GM21825 (cell line): ENCODE measurements around the gene RAPGEF2.

Experiments
- ATAC-seq: cut with Tn5 transposase; IDR thresholded peaks from one replicate; pipeline ENCODE4 v1.9.1; 2021; ENCODE audit warnings: mild to moderate bottlenecking, moderate library complexity; ENCODE audit not compliant: unreplicated experiment

RAPGEF2 gene

DNA sequence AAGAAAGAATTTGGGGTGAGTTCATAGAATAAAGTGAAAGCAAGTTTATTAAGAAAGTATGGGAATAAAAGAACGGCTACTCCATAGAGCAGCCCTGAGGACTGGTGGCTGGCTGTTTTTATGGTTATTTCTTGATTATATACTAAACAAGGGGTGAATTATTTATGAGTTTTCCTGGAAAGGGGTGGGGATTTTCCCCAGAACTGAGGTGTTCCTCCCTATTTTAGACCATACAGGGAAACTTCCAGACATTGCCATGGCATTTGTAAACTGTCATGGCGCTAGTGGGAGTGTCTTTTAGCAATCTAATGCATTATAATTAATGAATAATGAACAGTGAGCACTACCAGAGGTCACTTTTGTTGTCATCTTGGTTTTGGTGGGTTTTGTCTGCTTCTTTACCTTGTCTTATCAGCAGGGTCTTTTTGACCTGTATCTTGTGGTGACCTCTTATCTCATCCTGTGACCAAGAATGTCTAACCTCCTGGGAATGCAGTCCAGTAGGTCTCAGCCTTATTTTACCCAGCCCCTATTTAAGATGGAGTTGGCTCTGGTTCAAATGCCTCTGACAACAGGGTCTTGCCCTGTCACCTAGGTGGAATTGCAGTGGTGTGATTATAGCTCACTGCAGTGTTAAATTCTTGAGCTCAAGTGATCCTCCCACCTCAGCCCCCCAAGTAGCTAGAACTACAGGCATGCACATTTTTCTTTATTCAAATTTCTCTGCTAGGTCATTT lies 27.1 kb downstream of the RAPGEF2 start:
- no peak for ATAC-seq

- no peak for ATAC-seq
Measured at GRCh38 chr4:159131564-159131963, 28.7 kb downstream of the RAPGEF2 start.

GRCh38 chr4:159134429-159134828 lies 31.6 kb downstream of the RAPGEF2 start:
- ATAC-seq = no peak

DNA sequence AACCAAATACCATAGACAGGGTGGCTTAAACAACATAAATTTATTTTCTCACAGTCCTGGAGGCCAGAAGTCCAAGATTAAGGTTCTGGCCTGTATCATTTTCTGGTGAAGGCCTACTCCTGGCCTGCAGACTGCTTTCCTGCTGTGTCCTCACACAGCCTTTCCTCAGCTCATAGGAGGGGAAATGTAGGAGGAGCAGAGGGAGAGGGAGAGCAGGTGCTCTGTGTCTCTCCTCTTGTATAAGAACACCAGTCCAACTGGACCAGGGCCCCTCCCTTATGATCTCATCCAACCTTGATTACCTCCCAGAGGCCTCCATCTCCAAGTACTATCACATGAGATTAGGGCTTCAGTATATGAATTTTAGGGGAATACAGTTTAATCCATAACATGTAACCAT lies 34.3 kb downstream of the RAPGEF2 start:
- no peak for ATAC-seq

DNA sequence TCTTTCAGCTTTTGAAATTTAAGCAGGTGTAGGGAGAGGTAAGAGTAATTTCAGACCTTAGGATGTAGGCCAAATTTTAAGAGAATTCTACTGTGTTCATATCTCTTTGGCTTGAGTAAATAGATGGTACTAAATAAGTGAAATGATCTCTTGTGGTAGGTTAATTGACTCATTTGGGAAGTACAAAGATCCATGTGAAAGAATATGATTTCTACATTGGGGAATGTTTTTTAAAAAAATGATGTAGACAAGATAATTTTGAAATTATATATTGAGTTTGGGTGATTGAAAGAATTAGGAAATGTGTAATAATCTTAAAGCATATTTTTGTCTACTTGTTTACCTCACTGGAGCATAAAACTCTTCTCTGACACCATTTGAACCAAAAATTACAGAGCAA lies 35.6 kb downstream of the RAPGEF2 start:
- no peak for ATAC-seq

- no peak for ATAC-seq
Measured at GRCh38 chr4:159141193-159141592, 38.3 kb downstream of the RAPGEF2 start.

DNA sequence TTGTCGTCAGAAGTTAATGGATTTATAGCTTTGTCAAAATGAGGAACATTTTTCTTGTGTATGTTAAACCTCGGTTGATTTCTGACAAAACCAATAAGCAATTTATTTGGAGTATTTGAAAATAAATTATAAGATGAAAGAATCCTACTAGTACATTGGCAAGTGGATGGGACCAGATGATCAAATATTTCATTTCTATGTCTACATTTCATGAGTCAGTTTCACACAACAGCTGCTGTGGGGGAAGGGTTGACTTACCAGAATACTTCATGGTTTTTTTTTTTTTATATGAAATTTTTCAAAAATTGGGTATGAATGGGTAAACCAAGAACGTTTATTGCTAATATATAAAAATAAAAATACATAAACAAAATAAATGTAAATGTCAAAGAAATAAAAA lies 39.4 kb downstream of the RAPGEF2 start:
- ATAC-seq = no peak

GRCh38 chr4:159142681-159143384 lies 40.0 kb downstream of the RAPGEF2 start:
- ATAC-seq = no peak

- ATAC-seq = no peak
Measured at GRCh38 chr4:159143687-159144086, 40.8 kb downstream of the RAPGEF2 start.

GRCh38 chr4:159144112-159144694 lies 41.3 kb downstream of the RAPGEF2 start:
- ATAC-seq = no peak

DNA sequence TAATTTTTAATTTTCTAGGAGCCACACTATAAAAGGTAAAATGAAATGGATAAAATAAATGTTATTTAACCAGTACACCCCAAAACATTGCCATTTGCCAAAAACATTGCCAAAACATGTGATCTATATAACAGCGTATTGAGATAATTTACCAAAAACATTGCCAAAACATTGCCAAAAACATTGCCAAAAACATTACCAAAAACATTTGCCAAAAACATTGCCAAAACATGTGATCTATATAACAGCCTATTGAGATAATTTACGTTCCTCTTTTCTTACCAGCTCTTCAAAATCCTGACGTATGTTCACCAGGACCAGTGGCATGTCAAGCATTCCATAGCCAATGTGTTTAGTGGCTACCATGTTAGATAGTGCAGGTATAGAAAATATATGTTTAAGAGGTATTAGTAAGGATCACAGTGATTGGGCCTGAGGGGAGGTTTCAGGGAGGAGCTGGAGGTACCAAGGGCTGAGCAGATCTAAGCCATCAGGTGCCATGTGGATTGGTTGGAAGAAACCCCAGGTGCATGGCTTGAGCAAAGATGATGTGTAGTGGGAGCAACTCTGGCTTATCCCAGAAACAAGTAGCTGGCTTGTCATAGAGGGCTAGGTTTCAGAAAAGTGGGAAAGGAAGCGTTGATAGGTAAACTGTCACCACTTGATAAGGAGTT lies 42.6 kb downstream of the RAPGEF2 start:
- no peak for ATAC-seq

DNA sequence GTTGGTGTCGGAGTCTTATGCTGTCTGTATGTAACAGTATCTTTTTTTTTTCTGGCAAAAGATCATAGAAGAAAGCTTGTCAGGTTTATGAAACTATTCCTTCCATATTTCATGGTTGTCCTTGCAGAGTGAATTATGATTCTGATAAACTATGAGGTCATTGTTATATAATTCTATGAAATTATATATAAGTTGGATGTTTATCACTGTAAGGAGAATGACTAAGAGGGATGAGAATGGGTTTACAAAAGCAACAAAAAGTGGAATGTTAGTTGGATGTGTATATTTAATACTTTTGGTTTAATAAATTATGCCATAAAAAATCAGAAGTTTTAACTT lies 43.1 kb downstream of the RAPGEF2 start:
- ATAC-seq = no peak

GRCh38 chr4:159146488-159146887 lies 43.6 kb downstream of the RAPGEF2 start:
- no peak for ATAC-seq

GRCh38 chr4:159148441-159148840 lies 45.6 kb downstream of the RAPGEF2 start:
- no peak for ATAC-seq

DNA sequence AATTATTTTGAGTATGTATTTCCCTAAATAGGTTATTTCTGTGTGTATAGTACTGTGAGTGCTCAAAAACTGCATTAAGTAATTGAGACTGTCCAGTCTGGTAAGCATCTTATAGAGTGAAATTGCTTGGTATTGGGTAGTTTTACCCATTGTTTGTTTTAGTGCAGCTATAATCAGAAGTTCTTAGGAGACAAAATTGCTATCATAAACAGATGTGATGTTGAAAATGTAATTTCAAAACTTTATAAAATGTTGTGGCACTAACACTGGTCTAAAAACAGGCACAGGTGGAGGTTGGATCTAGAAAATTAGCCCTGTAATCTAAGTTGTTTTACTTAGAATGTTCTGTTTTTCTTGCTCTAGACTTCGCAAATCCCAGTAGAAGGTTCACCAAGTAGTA lies 46.8 kb downstream of the RAPGEF2 start:
- ATAC-seq = no peak

- ATAC-seq = peak; percentile 61
Measured at GRCh38 chr4:159150396-159150795, 47.5 kb downstream of the RAPGEF2 start.

DNA sequence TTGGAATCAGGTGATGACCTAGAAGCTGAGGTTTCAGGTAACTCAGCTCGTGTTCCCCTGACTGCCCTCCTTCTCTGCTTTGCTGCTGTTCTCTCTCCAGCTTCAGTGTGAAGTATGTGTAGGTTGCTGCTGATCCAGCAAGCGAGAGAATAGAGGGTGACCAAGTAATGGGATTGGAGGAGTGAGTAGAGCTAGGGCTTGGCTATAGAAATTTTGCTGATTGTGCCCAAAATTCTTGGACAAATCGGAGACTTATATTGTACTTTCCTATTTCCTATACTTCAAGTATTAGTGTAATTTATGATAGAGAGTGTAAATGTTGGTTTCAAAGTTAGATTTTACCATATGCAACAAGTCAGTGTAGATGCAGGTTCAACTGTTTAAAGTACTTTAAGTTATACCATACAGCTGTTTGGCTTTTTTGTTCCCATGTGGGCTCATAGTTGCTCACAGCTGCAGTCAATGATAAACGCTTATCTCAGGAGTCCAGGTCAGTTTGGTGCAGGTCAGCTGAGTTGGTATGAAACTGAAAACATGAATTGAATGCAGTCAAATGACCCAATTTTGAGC lies 48.0 kb downstream of the RAPGEF2 start:
- peak; percentile 39 for ATAC-seq

- ATAC-seq = no peak
Measured at GRCh38 chr4:159151689-159152088, 48.8 kb downstream of the RAPGEF2 start.

- ATAC-seq = no peak
Measured at GRCh38 chr4:159152181-159152580, 49.3 kb downstream of the RAPGEF2 start.

DNA sequence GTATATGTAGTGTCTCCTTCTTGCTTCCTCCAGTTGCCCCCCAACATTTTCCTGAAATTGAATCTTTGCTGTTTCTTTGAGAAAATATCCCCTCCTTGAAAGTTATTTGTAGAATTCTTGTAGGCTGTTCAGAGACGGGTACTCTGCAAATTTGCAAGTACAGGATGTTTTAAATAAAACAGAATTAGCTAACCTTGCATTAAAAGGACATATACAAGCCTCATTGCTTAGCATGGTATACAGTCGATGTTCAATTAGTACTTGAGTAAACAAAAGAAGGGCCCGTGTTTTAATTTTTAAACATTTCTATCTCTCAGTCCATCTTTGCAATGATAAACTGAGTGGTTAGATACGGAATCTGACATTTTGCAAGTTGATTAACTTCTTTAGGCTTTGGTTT lies 50.8 kb downstream of the RAPGEF2 start:
- no peak for ATAC-seq

- no peak for ATAC-seq
Measured at GRCh38 chr4:159155119-159155518, 52.2 kb downstream of the RAPGEF2 start.
